HG02588 (cell line): ENCODE data around the gene SYCE3.
A peak's percentile ranks its signal among the peaks of the same experiment; 100 is the strongest.
"Not testable (repeated sequence)": the region's sequence is repeated elsewhere in the genome, so short reads cannot be mapped to it uniquely, and the experiment has no call there.

Experiments
- ATAC-seq: cut with Tn5 transposase; IDR thresholded peaks from one replicate; pipeline ENCODE4 v1.9.1; 2021; ENCODE audit warnings: mild to moderate bottlenecking, moderate library complexity; ENCODE audit not compliant: unreplicated experiment

Gene SYCE3

DNA sequence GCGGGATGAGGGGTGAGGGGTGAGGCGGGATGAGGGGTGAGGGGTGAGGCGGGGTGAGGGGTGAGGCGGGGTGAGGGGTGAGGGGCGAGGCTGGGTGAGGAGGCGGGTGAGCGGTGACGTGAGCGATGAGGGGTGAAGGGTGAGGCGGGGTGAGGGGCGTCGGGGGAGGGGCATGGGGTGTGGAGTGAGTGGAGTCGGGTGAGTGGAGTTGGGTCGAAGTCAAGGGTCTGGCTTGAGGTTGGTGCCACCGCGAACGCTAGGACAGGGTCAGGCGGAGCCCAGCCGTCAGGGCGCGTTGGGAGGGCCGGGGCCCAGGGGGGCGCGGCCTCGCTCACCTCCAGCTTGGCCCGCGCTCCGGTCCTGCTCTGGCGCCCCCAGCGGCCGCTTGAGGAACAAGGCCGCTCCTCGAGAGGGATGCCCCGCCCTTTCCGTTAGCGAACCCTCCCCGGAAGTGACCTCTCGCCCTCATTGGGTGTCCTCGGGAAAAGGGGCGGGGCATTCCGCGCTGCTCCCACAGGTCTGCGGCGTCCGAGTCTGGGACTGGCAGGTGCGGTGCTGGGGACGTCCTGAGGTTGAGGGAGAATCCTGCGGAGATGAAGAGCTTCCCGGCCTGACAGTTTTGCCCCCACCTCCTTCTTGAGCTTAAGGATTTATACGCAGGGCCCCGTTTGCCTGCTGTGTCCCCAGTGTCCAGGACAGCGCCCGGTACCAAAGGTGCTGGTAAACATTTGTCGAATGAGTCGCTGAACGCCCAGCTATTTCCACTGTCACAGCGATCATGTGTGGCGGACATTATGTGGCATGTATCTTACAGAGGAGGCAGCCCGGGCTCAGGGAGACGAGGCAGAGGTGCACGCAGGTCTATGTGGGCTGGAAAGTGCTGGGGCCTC is at the start of gene SYCE3:
Gene SYCE3, minus strand, starts transcription at position 397 of the 890 bp plus-strand sequence. CDS start 6,514 bp downstream, outside the sequence.
- ATAC-seq = peak; percentile 94

DNA sequence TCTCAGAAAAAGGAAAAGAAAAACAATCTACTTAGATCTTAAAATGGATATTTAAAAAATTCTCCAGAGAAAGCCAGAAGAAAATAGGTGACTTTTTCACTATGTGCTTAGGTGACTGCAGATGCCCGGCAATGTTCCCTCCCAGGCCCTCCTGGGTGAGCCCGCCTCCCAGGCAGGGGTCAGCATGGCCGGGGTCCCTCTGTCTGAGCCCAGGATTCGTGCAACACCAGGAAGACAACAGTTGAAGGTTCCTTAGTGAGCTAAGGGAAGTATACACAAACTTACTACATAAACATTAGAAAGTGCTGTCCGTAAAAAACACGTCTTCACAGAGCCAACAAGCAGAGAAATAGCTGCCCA is 49.4 kb upstream of the SYCE3 start:
- ATAC-seq = no peak

GRCh38 chr22:50611341-50612060 is 48.8 kb upstream of the SYCE3 start:
- ATAC-seq = no peak

- ATAC-seq = no peak
These were observed 47.9 kb upstream of the SYCE3 start for GRCh38 chr22:50610581-50610980.

GRCh38 chr22:50610041-50610451 is 47.3 kb upstream of the SYCE3 start:
- ATAC-seq = no peak

- no peak for ATAC-seq
These were observed 46.9 kb upstream of the SYCE3 start for GRCh38 chr22:50609599-50609998.

- no peak for ATAC-seq
These were observed 46.3 kb upstream of the SYCE3 start for GRCh38 chr22:50608996-50609395.

- ATAC-seq = not testable (repeated sequence)
These were observed 45.5 kb upstream of the SYCE3 start for GRCh38 chr22:50608058-50608840.

DNA sequence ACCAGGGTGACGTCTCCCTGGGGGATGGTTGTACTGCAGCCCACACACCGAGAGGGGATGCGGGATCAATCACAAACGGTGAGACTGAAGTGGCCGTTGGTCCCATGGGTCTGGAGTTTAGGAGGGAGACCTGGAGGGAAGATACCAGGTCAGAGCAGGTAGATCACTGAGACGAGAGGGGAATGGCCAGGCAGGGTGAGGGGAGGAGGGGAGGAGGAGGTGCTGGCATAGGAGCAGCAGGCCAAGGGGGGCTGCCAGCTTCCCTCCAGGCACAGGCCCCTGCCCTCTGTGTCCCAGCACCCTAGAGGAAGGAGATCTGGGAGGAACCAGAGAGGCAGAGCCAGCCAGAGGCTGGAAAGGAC is 44.9 kb upstream of the SYCE3 start:
- ATAC-seq = no peak

DNA sequence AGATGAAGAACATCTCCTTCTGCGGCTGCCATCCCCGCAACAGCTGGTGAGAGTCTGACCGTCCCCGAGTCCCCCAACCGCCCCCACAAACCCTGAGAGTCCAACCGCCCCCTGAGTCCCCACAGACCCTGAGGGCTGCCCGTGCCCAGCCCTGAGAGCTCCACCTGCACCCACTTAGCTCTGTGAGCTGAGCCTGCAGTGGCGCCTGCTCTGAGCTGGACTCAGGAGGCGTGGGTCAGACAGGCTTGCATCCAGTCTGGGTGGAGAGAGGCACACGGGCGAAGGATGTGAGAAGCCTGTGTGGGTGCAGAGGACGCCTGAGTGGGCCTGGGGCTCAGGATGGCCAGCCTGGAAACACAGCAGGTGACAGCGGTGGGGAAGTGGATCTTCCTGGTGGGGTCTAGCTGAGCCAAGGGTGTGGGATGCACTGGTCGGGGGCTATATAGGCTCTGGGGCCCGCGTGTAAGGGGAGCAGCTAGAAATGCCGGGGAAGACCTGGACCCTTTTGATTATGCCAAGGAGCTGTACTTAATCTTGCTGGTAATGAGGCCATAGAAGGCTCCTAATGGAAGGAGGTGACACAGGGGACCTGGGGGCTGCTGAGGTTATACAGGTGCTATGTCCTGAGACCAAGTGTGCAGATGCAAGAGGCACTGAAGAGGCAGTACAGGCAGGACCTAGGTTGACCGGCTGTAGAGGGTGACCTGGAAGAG is 44.4 kb upstream of the SYCE3 start:
- no peak for ATAC-seq

GRCh38 chr22:50606165-50606945 is 43.6 kb upstream of the SYCE3 start:
- ATAC-seq = no peak

DNA sequence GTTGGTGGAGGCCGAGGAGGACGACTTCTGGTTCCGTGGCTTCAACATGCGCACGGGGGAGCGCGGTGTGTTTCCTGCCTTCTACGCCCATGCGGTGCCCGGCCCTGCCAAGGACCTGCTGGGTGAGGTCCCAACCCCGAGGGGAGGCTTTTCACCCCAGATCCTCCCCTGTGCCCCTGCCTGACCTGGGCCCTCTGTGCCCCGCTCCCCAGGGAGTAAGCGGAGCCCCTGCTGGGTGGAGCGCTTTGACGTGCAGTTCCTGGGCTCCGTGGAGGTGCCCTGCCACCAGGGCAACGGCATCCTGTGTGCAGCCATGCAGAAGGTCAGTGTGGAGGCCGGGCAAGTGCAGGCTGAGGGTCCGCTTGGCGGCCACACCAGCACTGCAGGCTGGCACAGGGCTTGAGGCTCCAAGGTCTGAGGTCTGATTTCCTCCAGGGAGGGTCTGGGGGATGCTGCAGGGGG is 42.9 kb upstream of the SYCE3 start:
- ATAC-seq = no peak

- ATAC-seq = no peak
These were observed 42.4 kb upstream of the SYCE3 start for GRCh38 chr22:50605002-50605612.

GRCh38 chr22:50604256-50605001 is 41.7 kb upstream of the SYCE3 start:
- no peak for ATAC-seq

DNA sequence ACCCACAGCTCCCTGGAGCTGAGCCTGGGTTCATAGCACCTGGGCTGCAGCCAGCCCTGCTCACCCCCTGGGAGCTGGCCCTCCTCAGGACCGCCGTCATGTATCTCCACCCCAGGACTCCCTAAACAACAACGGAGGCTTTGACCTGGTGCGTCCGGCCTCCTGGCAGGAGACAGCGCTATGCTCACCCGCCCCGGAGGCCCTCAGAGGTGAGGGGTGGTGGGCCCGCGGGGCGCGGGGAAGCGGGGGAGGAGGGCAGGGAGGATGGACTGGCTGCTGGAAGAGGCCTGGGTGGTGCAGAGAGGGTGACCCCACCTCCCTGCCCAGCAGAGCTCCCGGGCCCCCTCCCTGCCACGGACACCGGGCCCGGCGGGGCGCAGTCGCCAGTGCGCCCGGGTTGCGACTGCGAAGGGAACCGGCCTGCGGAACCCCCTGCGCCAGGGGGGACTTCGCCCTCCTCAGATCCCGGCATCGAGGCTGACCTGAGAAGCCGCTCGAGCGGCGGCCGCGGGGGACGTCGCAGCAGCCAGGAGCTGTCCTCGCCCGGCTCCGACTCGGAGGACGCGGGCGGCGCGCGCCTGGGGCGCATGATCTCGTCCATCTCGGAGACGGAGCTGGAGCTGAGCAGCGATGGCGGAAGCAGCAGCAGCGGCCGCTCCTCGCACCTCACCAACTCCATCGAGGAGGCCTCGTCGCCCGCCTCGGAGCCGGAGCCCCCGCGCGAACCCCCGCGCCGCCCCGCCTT is 41.0 kb upstream of the SYCE3 start:
- no peak for ATAC-seq

DNA sequence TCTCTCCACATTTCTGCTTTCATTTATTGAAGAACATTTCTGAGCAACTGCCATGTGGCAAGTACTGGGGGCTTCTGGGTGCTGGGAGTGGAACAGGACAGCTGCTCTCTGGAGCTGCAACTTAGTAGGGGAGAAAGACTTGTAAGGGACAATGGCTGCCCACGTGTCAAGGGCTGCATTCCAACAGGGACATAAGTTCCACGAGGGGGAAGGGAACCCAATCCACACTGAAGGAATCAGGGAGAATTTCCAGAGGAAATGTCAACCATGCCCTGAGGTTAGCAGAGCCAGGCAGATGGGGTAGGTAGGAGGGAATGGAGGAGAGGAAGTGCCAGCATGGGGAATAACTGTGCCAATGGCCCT is 39.6 kb upstream of the SYCE3 start:
- no peak for ATAC-seq

DNA sequence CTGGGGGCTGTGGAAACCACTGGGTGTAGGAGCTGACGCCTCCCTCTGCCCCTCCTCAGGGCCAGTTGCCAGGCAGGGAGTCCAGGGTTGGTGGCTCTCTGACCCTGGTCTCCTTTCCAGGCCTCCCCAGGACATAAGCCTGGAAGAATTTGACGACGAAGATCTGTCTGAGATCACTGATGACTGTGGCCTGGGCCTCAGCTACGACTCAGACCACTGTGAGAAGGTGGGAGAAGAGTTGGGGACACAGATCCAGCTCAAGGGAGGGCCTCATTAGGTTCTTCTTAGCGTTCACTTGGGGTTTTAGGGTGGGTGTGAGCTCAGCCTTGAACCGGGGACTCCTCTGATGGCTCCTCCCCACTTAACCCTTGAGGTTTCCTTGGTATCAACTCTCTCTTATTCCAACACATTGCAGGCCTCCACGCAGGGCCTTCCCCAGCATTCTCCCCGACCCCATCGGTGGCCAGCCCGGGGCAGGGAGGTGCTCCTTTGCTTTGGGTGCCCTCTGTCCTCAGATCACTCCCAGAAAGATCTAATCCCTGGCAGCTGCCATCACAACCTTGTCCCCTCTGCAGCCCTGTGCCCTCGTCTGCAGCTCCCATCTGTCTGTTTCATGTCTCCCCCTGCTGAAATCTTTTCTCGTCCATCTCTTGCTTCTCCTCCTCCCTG is 39.1 kb upstream of the SYCE3 start:
- no peak for ATAC-seq
